H1 (cell line): ENCODE data around the gene MT1H. TPM values are rescaled to one million over a fixed set of nuclear protein-coding genes. Genes with fewer than 3 reads are reported as not detected.
"Not testable (repeated sequence)": the region's sequence is repeated elsewhere in the genome, so short reads cannot be mapped to it uniquely, and the experiment has no call there.

Source experiments
- CTCF ChIA-PET: fragments of 300-600 bp; sonication (Branson Sonifier 250); formaldehyde crosslinking; loops from one replicate; lab custom pipeline; 2021; ENCODE audit not compliant: partially characterized antibody; lab: Charles Lee
- POLR2A ChIA-PET: fragments of 300-600 bp; sonication (Branson Sonifier 250); formaldehyde crosslinking; loops from one replicate; lab custom pipeline; 2021; ENCODE audit warnings: inconsistent platforms; ENCODE audit not compliant: partially characterized antibody; lab: Charles Lee
- DNase-seq, 2 experiments: peaks; one replicate each; pipeline versions ENCODE4 v3.0.0 to v3.0.0-alpha.2; 2010 to 2022; ENCODE audit warnings: low spot score in 2 of 2, low read depth in 1 of 2, mixed read lengths in 1 of 2
- FAIRE-seq: peaks from 2 replicates; lab custom pipeline; 2011; peaks lifted over from hg19 to GRCh38; lab: Jason Lieb, UNC
- H2AFZ ChIP-seq: 2 replicates; pipeline ENCODE4 v1.8.1; 2012; ENCODE audit warnings: low read length, inconsistent platforms
- H2AK5ac ChIP-seq: 2 replicates; pipeline ENCODE4 v1.6.1; 2013; ENCODE audit warnings: low read depth, low read length
- H2BK120ac ChIP-seq: replicated peaks from 2 replicates; pipeline ENCODE3; 2013; ENCODE audit warnings: low read depth, low read length, inconsistent platforms
- H2BK12ac ChIP-seq: 2 replicates; pipeline ENCODE4 v1.6.1; 2013; ENCODE audit warnings: low read depth, low read length
- H2BK15ac ChIP-seq: 2 replicates; pipeline ENCODE4 v1.6.1; 2013; ENCODE audit warnings: low read length
- H2BK20ac ChIP-seq: 2 replicates; pipeline ENCODE4 v1.6.1; 2013; ENCODE audit warnings: low read length
- H2BK5ac ChIP-seq: 2 replicates; pipeline ENCODE4 v1.6.1; 2013; ENCODE audit warnings: low read depth, low read length
- H3K14ac ChIP-seq: 2 replicates; pipeline ENCODE4 v1.6.1; 2013; ENCODE audit warnings: inconsistent platforms; ENCODE audit not compliant: insufficient read length
- H3K18ac ChIP-seq: 2 replicates; pipeline ENCODE4 v1.6.1; 2013; ENCODE audit warnings: low read length; ENCODE audit errors: extremely low read depth
- H3K23ac ChIP-seq: 2 replicates; pipeline ENCODE4 v1.6.1; 2013; ENCODE audit warnings: inconsistent platforms; ENCODE audit not compliant: insufficient read length
- H3K23me2 ChIP-seq: 2 replicates; pipeline ENCODE4 v1.6.1; 2013; ENCODE audit warnings: low read depth, low read length
- H3K27ac ChIP-seq: 2 replicates; pipeline ENCODE4 v1.6.1; 2011; ENCODE audit warnings: low read depth, low read length, inconsistent platforms
- H3K27me3 ChIP-seq, 4 experiments: replicated peaks in 1 of 4; 1 replicate in 1 of 4; 2 replicates in 3 of 4; pipeline versions ENCODE4 v1.6.1 to v1.8.1; 2011 to 2013; ENCODE audit warnings: low read length in 3 of 4, mild to moderate bottlenecking in 3 of 4, inconsistent platforms in 2 of 4, mixed read lengths in 2 of 4, moderate library complexity in 1 of 4; ENCODE audit not compliant: control insufficient read depth in 3 of 4, insufficient read depth in 3 of 4; ENCODE audit errors: extremely low read depth in 1 of 4
- H3K36me3 ChIP-seq, 4 experiments: 2 replicates each; pipeline versions ENCODE4 v1.6.1 to v1.8.1; 2011 to 2013; ENCODE audit warnings: mild to moderate bottlenecking in 4 of 4, low read length in 3 of 4, moderate library complexity in 2 of 4, control low read depth in 1 of 4, inconsistent platforms in 1 of 4; ENCODE audit not compliant: insufficient read depth in 4 of 4, control insufficient read depth in 2 of 4
- H3K4ac ChIP-seq: replicated peaks from 2 replicates; pipeline ENCODE3; 2013; ENCODE audit warnings: low read length, low read depth, mixed read lengths, inconsistent platforms; ENCODE audit not compliant: insufficient read length
- H3K4me1 ChIP-seq, 4 experiments: replicated peaks in 1 of 4; 1 replicate in 1 of 4; 2 replicates in 3 of 4; pipeline versions ENCODE4 v1.6.1 to v1.8.1; 2011 to 2013; ENCODE audit warnings: low read length in 3 of 4, inconsistent platforms in 2 of 4, mixed read lengths in 1 of 4; ENCODE audit not compliant: insufficient read depth in 4 of 4, control insufficient read depth in 3 of 4
- H3K4me2 ChIP-seq, 2 experiments: 2 replicates each; pipeline versions ENCODE4 v1.6.1 to v1.8.1; 2011 to 2013; ENCODE audit warnings: low read depth in 2 of 2, low read length in 2 of 2, control low read depth in 1 of 2, inconsistent platforms in 1 of 2, mild to moderate bottlenecking in 1 of 2; ENCODE audit not compliant: insufficient read depth in 1 of 2
- H3K4me3 ChIP-seq, 4 experiments: fragments of 200-600, 300-600 bp in 1 of 4; sonication (generic), shearing (Covaris generic), sonication (Bioruptor Twin) in 1 of 4; 2 replicates each; pipeline versions ENCODE4 v1.5.1 to v1.8.1; 2011 to 2016; ENCODE audit warnings: low read length in 4 of 4, low read depth in 3 of 4, control low read depth in 2 of 4, inconsistent platforms in 2 of 4, mild to moderate bottlenecking in 2 of 4, mixed read lengths in 1 of 4, moderate library complexity in 1 of 4; ENCODE audit not compliant: insufficient read depth in 2 of 4; ENCODE audit errors: extremely low read depth in 1 of 4
- H3K56ac ChIP-seq: replicated peaks from 2 replicates; pipeline ENCODE3; 2013; ENCODE audit warnings: low read depth, mild to moderate bottlenecking, mixed read lengths, low read length, inconsistent platforms; ENCODE audit not compliant: insufficient read length
- H3K79me1 ChIP-seq: 2 replicates; pipeline ENCODE4 v1.6.1; 2013; ENCODE audit warnings: low read depth, low read length, control low read depth
- H3K79me2 ChIP-seq, 2 experiments: 2 replicates each; pipeline versions ENCODE4 v1.6.1 to v1.8.1; 2012 to 2013; ENCODE audit warnings: low read length in 2 of 2, mild to moderate bottlenecking in 2 of 2, inconsistent platforms in 1 of 2; ENCODE audit not compliant: insufficient read depth in 2 of 2, control insufficient read depth in 1 of 2
- H3K9ac ChIP-seq, 4 experiments: replicated peaks in 1 of 4; 1 replicate in 1 of 4; 2 replicates in 3 of 4; pipeline versions ENCODE4 v1.6.1 to v1.8.1; 2011 to 2013; ENCODE audit warnings: low read depth in 3 of 4, low read length in 3 of 4, control low read depth in 2 of 4, mild to moderate bottlenecking in 2 of 4, moderate library complexity in 2 of 4, inconsistent platforms in 1 of 4; ENCODE audit errors: extremely low read depth in 1 of 4
- H3K9me3 ChIP-seq, 2 experiments: 2 replicates each; pipeline versions ENCODE4 v1.6.1 to v1.8.1; 2012 to 2013; ENCODE audit warnings: mild to moderate bottlenecking in 2 of 2, moderate library complexity in 2 of 2, control low read depth in 1 of 2, inconsistent platforms in 1 of 2, low read depth in 1 of 2, low read length in 1 of 2, mixed read lengths in 1 of 2; ENCODE audit not compliant: insufficient read depth in 2 of 2
- H4K20me1 ChIP-seq, 2 experiments: replicated peaks in 1 of 2; 2 replicates each; pipeline versions ENCODE3 to v1.8.1; 2011 to 2013; ENCODE audit warnings: inconsistent platforms in 2 of 2, low read length in 2 of 2, mild to moderate bottlenecking in 1 of 2; ENCODE audit not compliant: insufficient read depth in 2 of 2, control insufficient read depth in 1 of 2
- H4K5ac ChIP-seq: 2 replicates; pipeline ENCODE4 v1.6.1; 2013; ENCODE audit warnings: low read length, low read depth, mixed read lengths, inconsistent platforms; ENCODE audit not compliant: insufficient read length
- H4K8ac ChIP-seq: 2 replicates; pipeline ENCODE4 v1.8.0; 2013; ENCODE audit warnings: mild to moderate bottlenecking, moderate library complexity, low read length, inconsistent platforms; ENCODE audit not compliant: insufficient read depth; ENCODE audit errors: extremely low read depth
- H4K91ac ChIP-seq: replicated peaks from 2 replicates; pipeline ENCODE3; 2013; ENCODE audit warnings: low read length, mixed read lengths, inconsistent platforms; ENCODE audit not compliant: insufficient read length
- WGBS, 2 experiments: shearing (Covaris generic) in 1 of 2; methylation state at CpG; one replicate each; pipeline versions ENCODE4 v1.1.6 to v1.1.7; 2013 to 2015; ENCODE audit warnings: low lambda C conversion rate in 2 of 2, mixed read lengths in 2 of 2, inconsistent platforms in 1 of 2, low coverage in 1 of 2, missing lambda C conversion rate in 1 of 2; ENCODE audit not compliant: insufficient replicate concordance in 2 of 2, insufficient coverage in 1 of 2, insufficient read length in 1 of 2; ENCODE audit errors: extremely low coverage in 1 of 2, missing lambda C conversion rate in 1 of 2; 5-methylcytosine and 5-hydroxymethylcytosine counted together
- polyA plus RNA-seq, 7 experiments: library from polyadenylated mRNA; depleted of rRNA in 3 of 7; stranded (reverse) in 5 of 7; unstranded in 2 of 7; fragments of >200 nt in 5 of 7; fragments of 200-250 nt in 2 of 7; gene quantifications; 1 replicate in 5 of 7; 2 replicates in 1 of 7; 4 replicates in 1 of 7; pipeline versions ENCODE4 v1.2.1 to v1.2.3, GENCODE V29; 2011 to 2013; ENCODE audit warnings: missing spikeins in 2 of 7, mixed read lengths in 2 of 7
- total RNA-seq: library from RNA; stranded (reverse); fragmentation: NEBNext Ultra II Directional; extraction: Animal tissue kit (Norgen Biotek cat#: 25700); gene quantifications from 2 replicates; pipeline ENCODE4 v1.2.1, GENCODE V29; 2021

Gene MT1H
- total and polyA plus RNA-seq, 2 of the 8 experiments (the other 6 are each of a cell fraction or from before 2014, with no cell fraction given) = 11.9 to 95.7 TPM

- not testable (repeated sequence) for H2BK20ac ChIP-seq, H3K56ac ChIP-seq, H3K23ac ChIP-seq, H2BK12ac ChIP-seq, H2AFZ ChIP-seq, H4K20me1 ChIP-seq, H3K18ac ChIP-seq, H3K4me3 ChIP-seq, H3K23me2 ChIP-seq, H3K36me3 ChIP-seq, H3K27me3 ChIP-seq, H3K9me3 ChIP-seq, H3K79me2 ChIP-seq, H2AK5ac ChIP-seq, H3K27ac ChIP-seq, H2BK15ac ChIP-seq, H3K14ac ChIP-seq, H4K8ac ChIP-seq, H3K4me1 ChIP-seq, H2BK120ac ChIP-seq, H4K5ac ChIP-seq, DNase-seq, H4K91ac ChIP-seq, H3K9ac ChIP-seq, H3K4me2 ChIP-seq, H3K4ac ChIP-seq, H3K79me1 ChIP-seq, FAIRE-seq, H2BK5ac ChIP-seq
- ChIA-PET POLR2A (interaction anchor here (1.4 to 2.4 kb wide), 2 partner anchors 10 to 12 kb away, joined by 4 to 8 read pairs; partner anchors contain the start of gene NUP93), CTCF (interaction anchor here (0.7 to 5.2 kb wide), 3 partner anchors 15 to 184 kb away, joined by 3 to 26 read pairs (median 5); no protein-coding TSS in a partner anchor)
- 86% methylated on average over 2 of the region's 2 CpGs; no CpG with 5 or more reads in 1 of the 2 experiments for WGBS, 2 experiments
Observed at GRCh38 chr16:56717532-56717931, 47.9 kb downstream of the MT1H start.

Other genes with a start within 250 kb of the MT1H start
- 20.4 and 21.7 TPM in 2 replicates for gene AMFR, start 244.3 kb upstream of the MT1H start, total RNA-seq
- 18.6 and 30.0 TPM in 2 replicates for gene AMFR, start 244.3 kb upstream of the MT1H start, polyA plus RNA-seq (2011; rRNA removed)
- gene NUDT21, start 218.5 kb upstream of the MT1H start, total RNA-seq = 263 and 277 TPM in 2 replicates
- 78.1 and 95.2 TPM in 2 replicates for gene NUDT21, start 218.5 kb upstream of the MT1H start, polyA plus RNA-seq (2011; rRNA removed)
- gene OGFOD1, start 218.3 kb upstream of the MT1H start, total RNA-seq = 61.4 and 62.4 TPM in 2 replicates
- gene OGFOD1, start 218.3 kb upstream of the MT1H start, polyA plus RNA-seq (2011; rRNA removed) = 21.1 and 24.6 TPM in 2 replicates
- gene BBS2, start 149.8 kb upstream of the MT1H start, total RNA-seq = 11.6 and 12.3 TPM in 2 replicates
- gene BBS2, start 149.8 kb upstream of the MT1H start, polyA plus RNA-seq (2011; rRNA removed) = 12.0 and 15.1 TPM in 2 replicates
- not detected in 2 replicates for gene MT4, start 104.7 kb upstream of the MT1H start, total RNA-seq
- not detected in 2 replicates for gene MT4, start 104.7 kb upstream of the MT1H start, polyA plus RNA-seq (2011; rRNA removed)
- not detected in 2 replicates for gene MT3, start 80.3 kb upstream of the MT1H start, total RNA-seq
- 0.17 TPM in 1 of 2 replicates, not detected in the other for gene MT3, start 80.3 kb upstream of the MT1H start, polyA plus RNA-seq (2011; rRNA removed)
- 9.2 and 9.5 TPM in 2 replicates for gene MT2A, start 61.2 kb upstream of the MT1H start, total RNA-seq
- 23.2 and 30.1 TPM in 2 replicates for gene MT2A, start 61.2 kb upstream of the MT1H start, polyA plus RNA-seq (2011; rRNA removed)
- gene MT1E, start 44.0 kb upstream of the MT1H start, total RNA-seq = 3.5 and 7.9 TPM in 2 replicates
- 109 and 117 TPM in 2 replicates for gene MT1E, start 44.0 kb upstream of the MT1H start, polyA plus RNA-seq (2011; rRNA removed)
- not detected in 2 replicates for gene MT1M, start 37.2 kb upstream of the MT1H start, total RNA-seq
- gene MT1M, start 37.2 kb upstream of the MT1H start, polyA plus RNA-seq (2011; rRNA removed) = 1.7 and 2.1 TPM in 2 replicates
- not detected in 2 replicates for gene MT1A, start 31.1 kb upstream of the MT1H start, total RNA-seq
- gene MT1A, start 31.1 kb upstream of the MT1H start, polyA plus RNA-seq (2011; rRNA removed) = not detected in 2 replicates
- not detected in 2 replicates for gene MT1B, start 17.9 kb upstream of the MT1H start, total RNA-seq
- not detected in 2 replicates for gene MT1B, start 17.9 kb upstream of the MT1H start, polyA plus RNA-seq (2011; rRNA removed)
- gene MT1F, start 11.9 kb upstream of the MT1H start, total RNA-seq = 5.2 and 5.9 TPM in 2 replicates
- gene MT1F, start 11.9 kb upstream of the MT1H start, polyA plus RNA-seq (2011; rRNA removed) = 20.8 and 28.2 TPM in 2 replicates
- gene MT1G, start 1.7 kb upstream of the MT1H start, total RNA-seq = 17.7 and 19.7 TPM in 2 replicates
- 515 and 909 TPM in 2 replicates for gene MT1G, start 1.7 kb upstream of the MT1H start, polyA plus RNA-seq (2011; rRNA removed)
- gene MT1X, start 12.7 kb downstream of the MT1H start, total RNA-seq = 52.4 and 64.5 TPM in 2 replicates
- gene MT1X, start 12.7 kb downstream of the MT1H start, polyA plus RNA-seq (2011; rRNA removed) = 1,060 and 1,247 TPM in 2 replicates
- gene NUP93, start 60.3 kb downstream of the MT1H start, total RNA-seq = 180 and 201 TPM in 2 replicates
- gene NUP93, start 60.3 kb downstream of the MT1H start, polyA plus RNA-seq (2011; rRNA removed) = 147 and 162 TPM in 2 replicates
- not detected in 2 replicates for gene SLC12A3, start 195.4 kb downstream of the MT1H start, total RNA-seq
- 0.03 TPM in 1 of 2 replicates, not detected in the other for gene SLC12A3, start 195.4 kb downstream of the MT1H start, polyA plus RNA-seq (2011; rRNA removed)